Neural cell (in vitro differentiated cells): ENCODE data around the gene NGB. TPM values are rescaled to one million over a fixed set of nuclear protein-coding genes. Genes with fewer than 3 reads are reported as not detected.
A peak's percentile ranks its signal among the peaks of the same experiment; 100 is the strongest.
"Not testable (repeated sequence)": the region's sequence is repeated elsewhere in the genome, so short reads cannot be mapped to it uniquely, and the experiment has no call there.

ENCODE experiments used
- H2AFZ ChIP-seq: fragments of 200-600, 300-800 bp; sonication (generic), shearing (Covaris generic); 2 replicates; pipeline ENCODE4 v1.6.0; 2014; ENCODE audit warnings: low read depth, mild to moderate bottlenecking, antibody characterized with exemption, low read length, moderate library complexity
- H3F3A ChIP-seq: fragments of 200-600 bp; shearing (Covaris generic); 2 replicates; pipeline ENCODE4 v1.6.1; 2016; ENCODE audit warnings: mild to moderate bottlenecking, moderate library complexity, mixed read lengths, antibody characterized with exemption, low read length; ENCODE audit not compliant: insufficient read depth, poor library complexity, severe bottlenecking
- H3K27ac ChIP-seq: fragments of 200-600, 300-800 bp; sonication (generic), shearing (Covaris generic); 2 replicates; pipeline ENCODE4 v1.5.1; 2014; ENCODE audit warnings: mild to moderate bottlenecking, low read length, moderate library complexity
- H3K27me3 ChIP-seq: fragments of 300-800, 200-600 bp; sonication (generic), shearing (Covaris generic); 2 replicates; pipeline ENCODE4 v1.6.0; 2014; ENCODE audit warnings: mild to moderate bottlenecking, low read depth, low read length, moderate library complexity; ENCODE audit not compliant: insufficient read depth
- H3K36me3 ChIP-seq: fragments of 300-800, 200-600 bp; sonication (generic), shearing (Covaris generic); 2 replicates; pipeline ENCODE4 v1.5.1; 2014; ENCODE audit warnings: mild to moderate bottlenecking, antibody characterized with exemption, low read length, moderate library complexity; ENCODE audit not compliant: insufficient read depth
- H3K4me2 ChIP-seq: fragments of 300-800, 200-600 bp; sonication (generic), shearing (Covaris generic); 2 replicates; pipeline ENCODE4 v1.6.0; 2014; ENCODE audit warnings: mild to moderate bottlenecking, low read length
- H3K4me3 ChIP-seq: fragments of 300-800, 200-600 bp; sonication (generic), shearing (Covaris generic); 2 replicates; pipeline ENCODE4 v1.5.1; 2014; ENCODE audit warnings: mild to moderate bottlenecking, low read length, moderate library complexity
- H3K79me2 ChIP-seq: fragments of 200-600 bp; shearing (Covaris generic); replicated peaks from 2 replicates; pipeline ENCODE4 v1.6.0; 2014; ENCODE audit warnings: mild to moderate bottlenecking, low read length, moderate library complexity; ENCODE audit not compliant: insufficient read depth
- H3K9ac ChIP-seq: fragments of 300-800, 200-600 bp; sonication (generic), shearing (Covaris generic); 2 replicates; pipeline ENCODE4 v1.6.1; 2016; ENCODE audit warnings: mild to moderate bottlenecking, low read length, mixed read lengths
- H3K9me2 ChIP-seq: fragments of 200-600 bp; shearing (Covaris generic); 2 replicates; pipeline ENCODE4 v1.6.1; 2016; ENCODE audit warnings: mild to moderate bottlenecking, low read length, mixed read lengths; ENCODE audit not compliant: insufficient read depth
- H3K9me3 ChIP-seq: fragments of 200-600, 300-800 bp; sonication (generic), shearing (Covaris generic); 2 replicates; pipeline ENCODE4 v1.6.1; 2016; ENCODE audit warnings: mild to moderate bottlenecking, mixed run types, low read length, moderate library complexity, mixed read lengths
- H4K20me1 ChIP-seq: fragments of 200-600 bp; shearing (Covaris generic); 2 replicates; pipeline ENCODE4 v1.6.1; 2016; ENCODE audit warnings: mild to moderate bottlenecking, mixed run types; ENCODE audit not compliant: insufficient read depth
- CTCF ChIP-seq: fragments of 450-650 bp; IDR thresholded peaks from 2 replicates; pipeline ENCODE4 v1.5.1; 2014; ENCODE audit warnings: antibody characterized with exemption, mild to moderate bottlenecking, moderate library complexity; ENCODE audit not compliant: poor library complexity, severe bottlenecking
- EP300 ChIP-seq: fragments of 450-650 bp; conservative IDR thresholded peaks from 2 replicates; pipeline ENCODE4 v1.6.1; 2014; ENCODE audit warnings: antibody characterized with exemption, mild to moderate bottlenecking, moderate library complexity; ENCODE audit not compliant: poor library complexity, severe bottlenecking
- EZH2 ChIP-seq: fragments of 200-600, 300-800 bp; shearing (Covaris generic), sonication (generic); IDR thresholded peaks from 2 replicates; pipeline ENCODE4 v1.6.1; 2014; ENCODE audit warnings: antibody characterized with exemption, low read length, borderline replicate concordance, mild to moderate bottlenecking; ENCODE audit not compliant: insufficient read depth, poor library complexity, severe bottlenecking
- MXI1 ChIP-seq: fragments of 450-650 bp; conservative IDR thresholded peaks from 2 replicates; pipeline ENCODE4 v1.6.1; 2014; ENCODE audit warnings: antibody characterized with exemption, mild to moderate bottlenecking; ENCODE audit not compliant: poor library complexity, severe bottlenecking
- POLR2AphosphoS5 ChIP-seq: IDR thresholded peaks from 2 replicates; pipeline ENCODE4 v1.6.1; 2012
- RAD21 ChIP-seq: fragments of 450-650 bp; conservative IDR thresholded peaks from 2 replicates; pipeline ENCODE4 v1.6.1; 2014; ENCODE audit warnings: antibody characterized with exemption, mild to moderate bottlenecking, moderate library complexity
- REST ChIP-seq: IDR thresholded peaks from 2 replicates; pipeline ENCODE4 v1.6.1; 2012; ENCODE audit warnings: borderline replicate concordance
- SMC3 ChIP-seq: fragments of 450-650 bp; conservative IDR thresholded peaks from 2 replicates; pipeline ENCODE4 v1.6.1; 2014; ENCODE audit warnings: antibody characterized with exemption, mild to moderate bottlenecking, moderate library complexity; ENCODE audit not compliant: poor library complexity
- TAF1 ChIP-seq: IDR thresholded peaks from 2 replicates; pipeline ENCODE4 v1.6.1; 2012; ENCODE audit warnings: low read depth
- polyA plus RNA-seq: library from polyadenylated mRNA; depleted of rRNA; stranded (reverse); fragments of >200 nt; gene quantifications from 2 replicates; pipeline ENCODE4 v1.2.3, GENCODE V29; 2014

The NGB gene
- polyA plus RNA-seq, 1 donor from 2014 or later = 0.87 TPM

- Histone ChIP-seq H3K9me2 (no peaks in the 10 kb centered on the region), H3K9me3 (no peaks in the 10 kb centered on the region), H3K27me3 (no peaks in the 10 kb centered on the region), H3K27ac (peak overlapping the region; percentile 89), H3K79me2 (peaks cover 10% of the 10 kb centered on the region), H2AFZ (no peak overlapping the region), H3F3A (no peaks in the 10 kb centered on the region), H4K20me1 (no peaks in the 10 kb centered on the region), H3K4me2 (no peak overlapping the region), H3K36me3 (no peaks in the 10 kb centered on the region), H3K4me3 (peak overlapping the region; percentile 93), H3K9ac (peak overlapping the region; percentile 25)
- TF ChIP-seq EZH2 (no peak), TAF1 (no peak), SMC3 (no peak), MXI1 (no peak), REST (no peak), EP300 (no peak), CTCF (no peak), RAD21 (no peak), POLR2AphosphoS5 (no peak)
These were observed 48.4 kb upstream of the NGB start for GRCh38 chr14:77319422-77319821.

- H4K20me1 ChIP-seq = not testable (repeated sequence)
These were observed 47.8 kb upstream of the NGB start for GRCh38 chr14:77318756-77319155.

GRCh38 chr14:77318006-77318553 is 47.1 kb upstream of the NGB start:
- no peak overlapping the region for H3K27ac ChIP-seq
- H3K4me3 ChIP-seq = no peak overlapping the region
- no peaks in the 10 kb centered on the region for H3K9me2 ChIP-seq
- H2AFZ ChIP-seq = no peak overlapping the region
- H3K79me2 ChIP-seq = peaks cover 10% of the 10 kb centered on the region
- TF ChIP-seq POLR2AphosphoS5 (no peak), MXI1 (no peak), RAD21 (no peak), REST (no peak), SMC3 (no peak), EP300 (no peak), TAF1 (no peak), CTCF (no peak), EZH2 (no peak)
- no peaks in the 10 kb centered on the region for H3K27me3 ChIP-seq
- no peak overlapping the region for H3K4me2 ChIP-seq
- no peaks in the 10 kb centered on the region for H3K9me3 ChIP-seq
- no peak overlapping the region for H3K9ac ChIP-seq
- H4K20me1 ChIP-seq = no peaks in the 10 kb centered on the region
- H3K36me3 ChIP-seq = no peaks in the 10 kb centered on the region
- H3F3A ChIP-seq = no peaks in the 10 kb centered on the region

More at GRCh38 chr14:77318756-77319155, 47.8 kb upstream of the NGB start:
- H3F3A ChIP-seq, H3K27me3 ChIP-seq, H3K79me2 ChIP-seq, H3K9me3 ChIP-seq, H3K36me3 ChIP-seq, H3K9me2 ChIP-seq, H2AFZ ChIP-seq, H3K27ac ChIP-seq, H3K4me2 ChIP-seq, H3K4me3 ChIP-seq, H3K9ac ChIP-seq: not testable (repeated sequence)
